RPMI8226 (cell line): ENCODE measurements around the gene SPAG6.
"Not testable (repeated sequence)": the region's sequence is repeated elsewhere in the genome, so short reads cannot be mapped to it uniquely, and the experiment has no call there.

Source experiments
- DNase-seq: peaks from one replicate; pipeline ENCODE4 v3.0.0-alpha.2; 2015

Gene SPAG6

DNA sequence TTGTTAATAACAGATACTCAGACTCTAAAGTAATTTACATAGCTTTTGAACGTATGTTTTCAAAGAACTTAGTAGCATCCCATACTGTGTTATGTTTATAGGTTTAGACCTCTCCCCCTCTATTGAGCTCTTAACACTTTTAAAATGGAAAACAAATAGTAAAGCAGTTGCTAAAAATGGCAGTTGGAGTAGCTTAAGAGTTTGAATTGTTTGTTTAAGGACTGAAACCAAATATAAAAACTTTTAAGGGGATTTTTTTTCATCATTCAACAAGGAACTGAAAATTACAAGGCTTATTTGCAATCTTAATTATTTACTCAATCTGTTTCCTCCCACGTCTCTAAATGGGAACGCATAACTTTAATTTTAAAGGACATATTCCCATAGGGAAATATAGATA is 1.6 kb upstream of the SPAG6 start:
- DNase-seq = no peak

DNA sequence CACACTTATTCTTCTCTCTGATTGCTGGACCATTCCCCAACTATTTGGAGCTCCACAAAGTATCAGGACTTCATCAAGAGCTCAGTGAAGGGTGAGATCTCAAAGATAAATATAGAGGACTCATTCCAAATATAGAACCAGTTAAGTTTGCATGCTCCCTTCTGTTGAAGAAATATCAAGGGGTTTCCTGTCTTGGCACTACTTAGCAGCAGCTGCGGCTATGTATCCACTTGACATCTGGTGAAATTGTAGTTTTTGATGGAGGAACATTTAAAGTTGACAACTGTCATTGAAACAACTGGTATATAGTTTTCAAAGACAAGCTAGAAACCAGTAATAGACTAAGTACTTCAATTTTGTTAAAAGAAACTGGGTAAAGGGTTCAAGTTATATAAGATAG is 1.0 kb upstream of the SPAG6 start:
- peak; percentile 52 for DNase-seq

DNA sequence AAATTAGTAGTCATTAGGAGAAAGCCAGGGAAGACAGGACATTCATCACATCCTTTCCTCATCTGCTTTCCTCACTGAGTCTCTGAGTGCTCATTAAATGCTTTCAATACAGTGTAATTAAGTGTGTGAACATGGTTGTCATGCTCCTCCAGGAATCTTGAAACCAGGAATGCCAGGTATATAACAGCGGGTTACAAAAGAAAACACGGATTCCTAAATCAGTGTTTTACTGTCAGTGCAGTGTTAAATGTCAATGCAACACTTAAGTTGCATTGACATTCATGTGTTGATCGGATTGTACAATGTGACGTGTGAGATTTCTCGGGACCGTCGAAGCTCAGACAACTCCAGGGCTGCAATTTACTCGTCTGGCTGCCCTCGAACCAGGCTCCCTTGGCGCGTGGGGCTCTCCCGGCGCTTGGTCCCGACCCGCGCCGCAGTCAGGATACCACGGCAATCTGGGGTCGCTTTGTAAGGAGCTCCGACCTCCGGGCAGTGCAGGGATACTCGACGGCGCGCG is 455 bp upstream of the SPAG6 start:
- DNase-seq = no peak

DNA sequence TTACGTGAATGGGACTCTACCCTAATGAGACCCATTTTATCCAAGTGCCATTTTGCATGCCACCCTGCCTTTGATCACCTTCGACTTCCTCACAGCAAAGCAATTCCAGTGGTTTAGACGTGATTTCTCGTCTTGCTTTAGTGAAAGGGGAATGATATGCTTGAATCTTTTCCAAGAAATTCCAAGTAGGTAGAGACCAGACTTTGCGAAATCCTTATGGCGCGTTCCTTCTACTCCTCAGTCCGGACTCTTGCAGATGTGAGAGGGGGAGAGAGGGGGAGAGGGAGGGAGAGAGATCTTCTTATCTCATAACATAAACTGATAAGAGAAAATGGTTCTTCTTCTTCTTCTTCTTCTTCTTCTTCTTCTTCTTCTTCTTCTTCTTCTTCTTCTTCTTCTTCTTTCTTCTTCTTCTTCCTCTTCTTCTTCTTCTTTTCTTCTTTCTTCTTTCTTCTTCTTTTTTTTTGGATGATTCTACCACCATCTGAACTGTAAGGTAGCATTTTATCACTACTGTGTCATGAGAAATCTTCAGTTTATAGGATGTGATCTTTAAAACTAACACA is 883 bp downstream of the SPAG6 start:
- DNase-seq = no peak

DNA sequence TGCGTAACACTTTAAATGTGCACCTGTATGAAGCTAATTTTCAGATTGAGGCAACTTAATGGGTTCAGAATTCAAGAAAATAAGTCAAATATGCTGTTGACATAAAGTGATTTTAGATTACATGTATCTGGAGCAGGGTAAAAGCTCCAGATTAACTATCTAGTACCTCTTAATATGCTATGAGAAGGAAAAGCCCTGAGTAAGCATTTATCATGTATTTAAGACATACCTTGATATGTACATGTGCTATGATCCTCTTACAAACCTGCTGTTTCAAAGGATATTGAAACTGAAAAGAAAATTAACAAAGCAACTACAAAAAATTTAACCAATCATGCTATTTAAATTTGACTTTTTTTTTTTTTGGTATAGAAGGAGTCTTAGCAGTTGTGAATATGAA is 4.5 kb downstream of the SPAG6 start:
- no peak for DNase-seq

DNA sequence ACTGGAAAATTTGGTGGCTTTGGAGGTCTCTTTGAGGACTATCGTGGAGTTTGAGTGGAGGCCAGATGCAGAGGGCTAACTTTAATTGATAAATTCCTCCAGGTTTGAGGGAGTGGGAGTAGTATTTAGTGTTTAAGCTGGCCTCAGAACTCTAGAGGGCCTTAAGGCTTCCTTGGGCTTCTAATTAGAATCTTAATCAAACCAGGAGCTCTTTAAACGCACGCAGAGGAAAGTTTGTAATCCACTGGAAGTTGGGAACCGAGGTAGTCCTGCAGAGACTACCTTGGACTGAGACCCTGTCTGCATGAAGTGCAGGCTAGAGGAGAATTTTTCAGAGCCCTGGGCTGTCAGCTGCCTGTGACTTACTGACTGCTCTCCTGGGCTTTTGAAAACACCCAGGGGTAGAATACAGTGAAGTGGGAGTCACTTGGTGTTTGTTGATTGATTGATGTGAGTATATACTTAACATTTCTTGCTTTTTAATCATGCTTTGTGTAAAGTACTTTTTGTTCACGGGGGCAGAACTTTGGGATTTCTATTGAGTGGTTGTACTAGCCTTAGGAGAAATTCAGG is 5.9 kb downstream of the SPAG6 start:
- no peak for DNase-seq

DNA sequence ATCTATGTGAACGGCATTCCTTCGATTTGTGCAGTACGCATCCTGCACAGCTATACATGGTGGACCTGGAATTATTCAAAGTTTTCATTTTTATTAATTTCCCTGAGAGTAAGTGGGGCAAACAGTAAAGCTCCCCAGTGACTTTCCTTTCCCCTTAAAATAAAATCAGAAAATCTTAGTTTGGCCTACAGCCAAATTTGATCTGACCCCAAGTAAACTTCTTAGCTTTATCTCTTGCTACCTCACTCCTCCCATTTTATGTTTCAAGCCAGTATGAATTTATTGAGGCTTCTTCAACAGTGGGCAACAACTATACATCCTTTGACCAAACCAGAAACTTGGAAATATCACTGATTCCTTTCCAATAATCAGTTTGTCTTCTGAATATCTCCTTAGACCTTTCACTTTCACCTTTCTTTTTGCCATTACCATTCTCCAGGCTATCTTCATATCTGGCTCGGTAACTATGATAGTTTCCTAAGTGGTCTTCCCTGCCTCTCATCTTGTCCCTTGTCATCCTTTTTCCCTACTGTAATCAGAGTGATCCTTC is 11.1 kb downstream of the SPAG6 start:
- no peak for DNase-seq

DNA sequence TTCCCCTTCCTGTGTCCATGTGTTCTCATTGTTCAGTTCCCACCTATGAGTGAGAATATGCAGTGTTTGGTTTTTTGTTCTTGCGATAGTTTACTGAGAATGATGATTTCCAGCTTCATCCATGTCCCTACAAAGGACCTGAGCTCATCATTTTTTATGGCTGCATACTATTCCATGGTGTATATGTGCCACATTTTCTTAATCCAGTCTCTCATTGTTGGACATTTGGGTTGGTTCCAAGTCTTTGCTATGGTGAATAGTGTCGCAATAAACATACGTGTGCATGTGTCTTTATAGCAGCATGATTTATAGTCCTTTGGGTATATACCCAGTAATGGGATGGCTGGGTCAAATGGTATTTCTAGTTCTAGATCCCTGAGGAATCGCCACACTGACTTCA is 12.5 kb downstream of the SPAG6 start:
- not testable (repeated sequence) for DNase-seq

DNA sequence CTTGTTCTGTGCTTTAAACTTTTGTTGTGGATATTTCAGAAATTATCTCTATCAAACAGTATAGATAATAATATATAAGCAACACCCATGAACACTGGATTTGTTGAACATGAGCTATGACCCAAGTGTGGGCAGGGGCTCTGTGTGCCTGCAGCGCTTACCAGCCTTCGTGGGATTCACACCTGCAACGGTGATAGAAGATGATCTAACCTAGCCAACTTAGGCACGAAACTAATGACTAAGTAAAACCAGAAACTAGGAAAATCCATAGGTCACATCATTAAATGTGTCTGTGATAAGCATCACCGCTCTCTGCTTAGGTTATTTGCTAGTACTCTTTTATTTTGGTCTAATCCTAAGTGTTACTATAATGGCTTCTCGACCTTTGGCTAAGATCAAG is 18.0 kb downstream of the SPAG6 start:
- no peak for DNase-seq

DNA sequence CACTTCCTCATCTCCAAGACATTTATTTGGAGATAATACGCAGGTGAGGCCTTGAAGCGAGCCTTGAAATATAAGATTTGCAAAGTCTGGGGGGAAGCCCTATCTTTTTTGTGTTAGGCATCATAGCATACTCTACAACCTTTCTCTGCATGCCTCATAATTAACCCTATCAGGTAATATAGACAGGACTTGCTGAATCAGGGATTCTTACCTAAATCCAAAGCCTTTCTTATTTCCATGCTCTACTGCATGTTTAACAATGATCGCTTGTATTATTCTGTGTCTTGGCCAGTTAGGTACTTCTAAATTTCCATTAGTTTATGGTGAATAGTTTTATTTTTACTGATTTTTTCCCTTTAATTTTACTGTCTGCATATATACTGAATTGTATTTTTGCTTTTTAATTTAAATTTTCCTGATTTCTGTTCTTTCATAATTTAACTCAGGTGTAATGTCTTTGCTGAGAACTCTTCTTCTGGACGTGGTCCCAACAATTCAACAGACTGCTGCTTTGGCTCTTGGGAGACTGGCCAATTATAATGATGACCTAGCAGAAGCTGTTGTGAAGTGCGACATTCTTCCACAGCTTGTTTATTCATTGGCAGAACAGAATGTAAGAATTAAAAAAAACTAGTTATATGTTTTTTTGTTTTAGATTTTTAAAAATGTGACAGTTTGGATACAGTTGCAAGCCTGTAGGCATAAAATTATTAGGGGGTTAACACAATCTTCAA is 19.3 kb downstream of the SPAG6 start:
- peak; percentile 57 for DNase-seq

DNA sequence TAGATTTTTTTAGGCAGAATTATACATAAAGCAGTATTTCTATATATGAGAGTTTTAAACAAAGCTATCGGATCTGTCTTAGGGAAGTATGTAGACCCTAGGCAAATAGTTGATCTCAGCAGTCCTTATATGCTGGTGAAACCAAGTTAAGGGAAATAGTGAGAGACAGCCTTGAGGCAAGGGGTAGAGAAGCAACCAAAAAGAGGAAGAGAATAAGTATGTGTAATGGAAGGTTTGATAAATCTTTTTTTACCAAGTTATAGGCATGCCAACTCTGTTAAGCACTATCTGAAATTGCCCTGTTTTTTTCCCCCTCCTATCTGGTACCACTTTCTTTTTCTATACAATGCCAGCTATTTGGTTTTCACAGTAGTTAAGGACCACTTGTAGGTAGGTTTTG is 19.9 kb downstream of the SPAG6 start:
- DNase-seq = peak; percentile 47

DNA sequence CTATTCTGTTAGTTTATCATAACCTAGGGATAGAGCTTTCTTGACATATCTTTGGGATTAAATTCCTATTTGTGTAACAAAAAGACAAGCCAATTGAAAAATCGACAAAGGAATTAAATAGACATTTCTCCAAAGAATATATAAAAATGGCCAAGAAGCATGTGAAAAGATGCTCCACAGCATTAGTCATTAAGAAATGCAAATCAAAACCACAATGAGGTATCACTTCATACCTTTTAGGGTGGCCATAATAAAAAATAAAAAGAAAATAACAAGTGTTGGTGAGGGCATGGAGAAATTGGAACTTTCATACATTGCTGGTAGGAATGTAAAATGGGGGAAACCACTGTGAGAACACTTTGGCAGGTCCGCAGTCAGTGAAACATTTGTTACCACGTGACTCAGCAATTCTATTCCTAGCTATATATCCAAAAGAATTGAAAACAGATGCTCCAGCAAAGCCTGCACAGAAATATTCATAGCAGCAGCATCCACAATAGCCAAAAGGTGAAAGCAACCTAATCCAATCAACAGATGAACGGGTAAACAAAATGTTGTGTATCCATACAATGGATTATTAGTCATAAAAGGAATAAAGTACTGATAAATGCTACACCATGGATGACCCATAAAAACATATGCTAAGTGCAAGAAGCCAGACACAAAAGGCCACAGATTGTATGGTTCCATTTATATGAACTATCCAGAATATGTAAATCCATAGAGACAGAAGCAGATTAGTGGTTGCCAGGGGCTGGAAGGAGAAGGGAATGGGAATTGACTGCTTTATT is 20.5 kb downstream of the SPAG6 start:
- no peak for DNase-seq

DNA sequence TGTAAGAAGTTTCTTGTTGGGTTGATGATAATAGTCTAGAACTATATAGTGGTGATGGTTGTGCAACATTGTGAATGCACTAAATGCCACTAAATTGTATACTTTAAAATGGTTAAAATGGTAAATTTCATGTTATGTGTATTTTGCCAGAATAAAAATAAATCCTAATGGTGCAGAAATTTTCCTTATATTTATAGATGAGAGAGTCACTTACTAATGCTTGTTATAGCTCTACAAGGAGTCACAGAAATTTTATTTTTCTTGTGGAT is 21.1 kb downstream of the SPAG6 start:
- DNase-seq = no peak

DNA sequence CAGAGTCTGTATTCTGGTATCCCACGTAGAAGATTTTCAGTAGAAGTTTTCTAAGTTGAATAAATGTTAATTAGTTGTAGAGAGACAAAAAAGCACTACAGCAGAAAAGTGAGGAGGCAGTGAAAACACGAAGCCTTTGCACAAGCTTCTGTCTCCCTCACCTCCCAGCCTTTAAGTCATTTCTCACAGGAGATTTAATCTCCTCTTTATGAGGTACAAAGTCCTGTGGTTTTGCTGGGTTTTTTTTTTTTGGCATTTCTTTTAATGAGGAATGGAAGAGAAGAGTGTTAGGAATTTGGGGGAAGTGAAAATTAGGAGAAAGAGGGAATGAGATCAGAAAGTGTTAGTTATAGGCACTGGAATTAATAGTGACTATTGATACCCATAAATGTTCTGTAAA is 21.5 kb downstream of the SPAG6 start:
- DNase-seq = no peak

DNA sequence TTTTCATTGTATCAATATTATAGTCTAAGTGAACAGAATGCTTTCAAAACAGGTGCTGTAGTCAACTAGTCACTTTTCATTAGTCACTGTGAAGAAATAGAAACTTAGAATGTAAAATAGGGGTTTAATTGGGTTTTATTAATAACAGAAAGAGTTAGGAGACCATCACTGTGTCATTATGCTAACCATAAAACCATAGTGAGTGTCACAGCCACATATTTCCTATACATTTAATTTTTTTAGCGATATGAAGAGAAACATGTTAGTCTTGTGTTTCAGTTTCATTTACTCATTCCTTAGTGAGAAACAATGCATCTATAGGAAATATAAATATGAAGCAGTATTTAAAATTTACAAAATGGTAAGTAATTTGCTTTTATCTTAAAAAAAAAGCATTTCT is 22.2 kb downstream of the SPAG6 start:
- no peak for DNase-seq

DNA sequence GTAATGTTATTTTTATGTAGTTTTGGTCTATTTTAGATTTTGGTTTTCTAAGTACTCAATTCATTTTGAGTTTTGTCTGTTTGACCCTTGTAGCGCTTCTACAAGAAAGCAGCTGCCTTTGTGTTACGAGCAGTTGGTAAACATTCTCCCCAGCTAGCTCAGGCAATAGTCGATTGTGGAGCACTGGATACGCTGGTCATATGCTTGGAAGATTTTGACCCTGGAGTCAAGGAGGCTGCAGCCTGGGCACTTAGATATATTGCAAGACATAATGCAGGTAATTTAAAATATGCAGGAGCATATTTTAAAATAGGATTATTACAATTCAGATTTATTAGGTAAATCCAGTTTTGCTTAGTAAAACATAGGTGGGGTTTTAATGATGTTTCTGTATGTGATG is 23.1 kb downstream of the SPAG6 start:
- DNase-seq = no peak

DNA sequence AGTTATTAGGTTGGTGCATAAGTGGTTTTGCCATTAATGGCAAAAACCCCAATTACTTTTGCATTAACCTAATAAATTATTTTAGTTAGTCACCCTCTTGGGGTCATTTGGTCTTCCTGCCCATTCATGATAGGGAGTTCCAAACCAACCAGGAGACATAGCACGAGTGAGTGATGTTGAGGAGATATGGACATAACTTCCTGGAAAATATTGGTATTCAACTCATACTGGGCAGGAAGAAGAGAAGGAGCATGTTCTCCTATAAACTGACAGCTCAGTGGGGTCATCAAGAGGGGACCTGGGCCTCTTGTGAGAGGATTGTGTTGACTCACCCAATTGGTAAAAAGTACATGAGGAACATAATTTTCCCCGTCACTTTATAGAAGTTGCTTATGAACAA is 23.7 kb downstream of the SPAG6 start:
- no peak for DNase-seq

DNA sequence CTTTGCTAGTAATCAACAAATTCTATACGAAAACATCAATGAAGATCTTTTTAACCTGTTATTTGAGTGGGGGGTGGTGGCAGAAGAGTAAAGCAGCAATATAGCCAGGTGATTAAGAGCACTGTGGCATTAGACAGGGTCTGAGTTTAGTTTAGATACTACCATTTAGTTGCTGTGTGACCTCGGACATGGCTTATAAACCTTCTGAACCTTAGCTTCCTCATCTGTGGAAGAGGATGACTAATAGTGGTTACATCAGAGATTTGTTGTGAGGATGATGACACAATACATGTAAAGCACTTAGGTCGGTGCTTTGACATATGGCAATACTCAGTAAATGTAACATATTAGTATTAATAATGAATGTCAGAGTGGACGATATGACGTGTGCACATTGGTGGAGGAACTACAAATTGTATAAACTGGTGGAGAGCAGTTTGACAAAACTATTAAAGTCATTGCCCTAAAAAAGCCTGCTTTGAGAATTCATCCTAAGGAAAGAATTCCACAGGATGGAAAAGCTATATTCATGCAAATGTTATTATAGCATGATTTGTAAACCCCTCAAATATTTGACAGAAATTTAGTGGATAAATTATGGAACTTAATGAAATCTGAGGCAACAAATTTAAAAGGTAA is 24.3 kb downstream of the SPAG6 start:
- DNase-seq = no peak

DNA sequence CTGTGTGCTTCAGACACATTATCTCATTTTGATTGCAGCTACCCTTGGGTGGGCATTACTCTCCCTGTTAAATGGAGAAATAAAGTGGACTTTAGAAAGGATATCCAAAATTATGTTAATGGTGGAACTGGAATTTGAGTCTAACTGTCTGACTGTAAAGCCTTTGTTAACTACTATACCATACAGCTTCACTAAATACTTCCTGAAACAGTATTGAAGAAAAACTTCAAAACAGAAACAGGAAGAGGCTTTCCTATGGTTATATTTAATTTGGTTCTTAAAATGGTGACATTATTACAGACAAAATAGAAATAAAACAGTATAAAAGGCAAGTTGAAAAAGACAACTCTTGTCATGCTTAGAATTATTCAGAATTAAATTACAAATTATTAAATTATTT is 25.0 kb downstream of the SPAG6 start:
- no peak for DNase-seq

DNA sequence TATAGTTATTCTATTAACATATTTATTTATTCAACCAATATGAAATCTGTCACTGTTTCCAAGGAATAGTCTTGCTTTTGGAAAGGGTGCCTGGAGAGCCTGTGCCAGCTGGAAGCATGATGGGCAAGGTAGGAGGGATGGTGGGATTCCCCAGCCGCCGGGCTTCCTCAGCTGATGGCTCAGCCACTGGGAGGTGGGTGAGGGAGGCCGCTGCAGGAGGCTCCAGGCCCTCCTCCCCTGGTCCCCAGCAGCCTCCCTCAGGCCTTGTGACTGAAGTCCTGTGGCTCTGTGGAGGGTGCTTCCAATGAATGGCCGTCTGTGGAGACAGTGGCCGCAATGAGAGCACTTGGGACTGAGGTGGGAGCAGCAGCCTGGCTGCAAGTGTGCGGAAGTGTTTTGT is 27.0 kb downstream of the SPAG6 start:
- DNase-seq = no peak

DNA sequence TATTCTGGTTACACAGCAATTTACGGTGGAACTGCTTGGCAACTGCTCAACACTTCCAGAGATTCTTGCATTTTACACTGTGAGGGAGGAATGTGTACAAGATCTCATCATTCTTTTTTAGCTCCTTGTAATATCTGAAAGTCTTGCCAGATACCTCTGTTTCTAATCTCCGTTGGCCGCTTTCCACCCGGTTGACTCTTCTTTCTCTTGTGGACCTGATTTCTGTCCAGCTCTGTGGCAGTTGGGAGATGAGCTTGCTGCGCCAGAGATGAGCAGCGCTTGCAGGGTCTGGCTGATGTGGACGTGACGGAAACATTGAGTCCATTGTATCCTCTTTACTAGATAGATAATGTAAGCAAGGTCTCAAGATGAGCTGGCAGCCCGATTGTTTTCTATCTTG is 27.6 kb downstream of the SPAG6 start:
- DNase-seq = no peak

DNA sequence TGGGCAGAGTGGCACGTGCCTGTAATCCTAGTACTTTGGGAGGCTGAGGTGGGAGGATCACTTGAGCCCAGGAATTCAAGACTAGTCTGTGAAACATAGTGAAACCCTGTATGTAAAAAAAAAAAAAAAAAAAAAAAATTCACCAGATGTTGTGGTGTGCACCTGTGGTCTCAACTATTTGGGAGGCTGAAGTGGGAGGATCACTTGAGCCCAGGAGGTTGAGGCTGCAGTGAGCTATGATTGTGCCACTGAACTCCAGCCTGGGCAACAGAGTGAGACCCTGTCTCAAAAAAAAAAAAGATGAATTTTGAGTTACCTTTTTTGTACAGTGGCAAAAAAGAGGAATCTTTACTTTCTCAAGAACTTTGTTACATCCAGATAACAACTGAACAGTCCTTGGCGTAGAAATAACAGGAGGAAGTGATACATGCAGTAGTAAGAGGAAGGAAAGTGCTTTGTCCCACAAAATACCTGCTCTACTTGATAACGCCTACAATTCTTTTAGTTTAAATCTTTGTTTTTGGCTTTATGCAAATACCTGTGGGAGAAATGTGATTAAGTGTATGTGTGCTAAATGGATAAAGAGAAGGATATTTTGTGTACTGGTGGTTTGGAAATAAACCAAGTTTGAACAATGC is 29.3 kb downstream of the SPAG6 start:
- no peak for DNase-seq

DNA sequence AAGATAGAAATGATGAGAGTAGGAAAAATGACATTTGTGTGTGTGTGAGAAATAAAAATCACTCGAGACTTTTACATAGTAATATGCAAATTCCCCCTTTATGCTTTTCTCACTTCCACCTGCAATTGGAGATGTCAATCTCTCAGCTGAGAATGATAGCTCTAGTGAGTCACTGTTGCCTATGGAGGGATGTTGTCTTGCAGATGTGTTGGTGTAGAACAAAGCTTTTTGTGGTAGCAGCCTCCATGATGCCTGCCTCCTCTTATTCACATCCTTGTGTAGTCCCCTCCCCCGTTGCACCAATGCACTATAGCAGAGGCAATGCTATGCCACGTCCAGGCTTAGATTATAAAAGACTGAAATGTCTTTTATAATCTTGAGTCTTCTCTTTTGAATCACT is 33.8 kb downstream of the SPAG6 start:
- no peak for DNase-seq
